Hindlimb muscle (tissue), 1 donor: Measurements from ENCODE around the gene KRT8. TPM values are rescaled to one million over a fixed set of nuclear protein-coding genes. Genes with fewer than 3 reads are reported as not detected.

Source experiments
- polyA plus RNA-seq: library from polyadenylated mRNA; unstranded; fragments of 120-200 nt; gene quantifications from one replicate; pipeline ENCODE4 v1.2.1, GENCODE V29; 2013; ENCODE audit not compliant: insufficient read length

Gene KRT8
- polyA plus RNA-seq, 1 donor, result 2.1 TPM

Other genes with a start within 250 kb of the KRT8 start
- 20.8 TPM for gene KRT1, start 224.7 kb downstream of the KRT8 start, polyA plus RNA-seq
- 0.32 TPM for gene KRT77, start 201.6 kb downstream of the KRT8 start, polyA plus RNA-seq
- not detected for gene KRT76, start 127.7 kb downstream of the KRT8 start, polyA plus RNA-seq
- gene KRT3, start 109.0 kb downstream of the KRT8 start, polyA plus RNA-seq, result not detected
- not detected for gene KRT4, start 91.0 kb downstream of the KRT8 start, polyA plus RNA-seq
- gene KRT79, start 70.8 kb downstream of the KRT8 start, polyA plus RNA-seq, result 0.41 TPM
- not detected for gene KRT78, start 56.1 kb downstream of the KRT8 start, polyA plus RNA-seq
- gene KRT18, start 44.0 kb upstream of the KRT8 start, polyA plus RNA-seq, result 2.7 TPM
- gene EIF4B, start 101.4 kb upstream of the KRT8 start, polyA plus RNA-seq, result 448 TPM
- gene TNS2, start 145.0 kb upstream of the KRT8 start, polyA plus RNA-seq, result 124 TPM
- gene SPRYD3, start 174.3 kb upstream of the KRT8 start, polyA plus RNA-seq, result 17.4 TPM
- gene IGFBP6, start 192.6 kb upstream of the KRT8 start, polyA plus RNA-seq, result 49.2 TPM
- gene SOAT2, start 198.4 kb upstream of the KRT8 start, polyA plus RNA-seq, result 0.10 TPM